Panc1 (cell line): ENCODE results near the gene ROPN1L. TPM values are rescaled to one million over a fixed set of nuclear protein-coding genes. Genes with fewer than 3 reads are reported as not detected.
A peak's percentile ranks its signal among the peaks of the same experiment; 100 is the strongest.
"Not testable (repeated sequence)": the region's sequence is repeated elsewhere in the genome, so short reads cannot be mapped to it uniquely, and the experiment has no call there.

Experiments used
- ATAC-seq: fragments of 200-7000 bp; cut with Tn5 transposase; 2 replicates; pipeline ENCODE4 v1.9.1; 2020; ENCODE audit warnings: mild to moderate bottlenecking, moderate library complexity
- Bru-seq: library from RNA; stranded (reverse); fragments of 400-500 nt; gene quantifications from one replicate; lab custom pipeline; 2021; lab: Mats Ljungman, UMichigan
- BruChase-seq, 2 experiments: library from RNA; stranded (reverse); fragments of 400-500 nt; gene quantifications; one replicate each; lab custom pipeline; 2021; lab: Mats Ljungman, UMichigan
- BruUV-seq: library from RNA; stranded (reverse); fragments of 400-500 nt; replicated peaks from 2 replicates; lab custom pipeline; 2021; lab: Mats Ljungman, UMichigan
- CTCF ChIA-PET: fragments of 300-600 bp; sonication (Branson Sonifier 250); formaldehyde crosslinking; loops from one replicate; lab custom pipeline; 2022; ENCODE audit warnings: antibody characterized with exemption; lab: Charles Lee
- POLR2A ChIA-PET: fragments of 300-600 bp; sonication (Branson Sonifier 250); formaldehyde crosslinking; loops from one replicate; lab custom pipeline; 2022; ENCODE audit warnings: antibody characterized with exemption; lab: Charles Lee
- DNase-seq: peaks from one replicate; pipeline ENCODE4 v3.0.0-alpha.2; 2010; ENCODE audit warnings: low read depth, low spot score
- H3K27ac ChIP-seq: 2 replicates; pipeline ENCODE4 v1.5.1; 2011; ENCODE audit warnings: mild to moderate bottlenecking, low read length, inconsistent platforms
- H3K27me3 ChIP-seq: fragments of 200-500 bp; sonication (Bioruptor generic); 2 replicates; pipeline ENCODE4 v1.6.0; 2014; ENCODE audit warnings: low read length, inconsistent platforms; ENCODE audit not compliant: control insufficient read depth, insufficient read depth
- H3K36me3 ChIP-seq: fragments of 200-500 bp; sonication (Bioruptor generic); 2 replicates; pipeline ENCODE4 v1.5.1; 2014; ENCODE audit warnings: inconsistent platforms, mild to moderate bottlenecking, low read length, moderate library complexity; ENCODE audit not compliant: control insufficient read depth, insufficient read depth
- H3K4me1 ChIP-seq: 2 replicates; pipeline ENCODE4 v1.5.1; 2011; ENCODE audit warnings: inconsistent platforms, mild to moderate bottlenecking, low read length, moderate library complexity; ENCODE audit not compliant: control insufficient read depth, insufficient read depth
- H3K4me3 ChIP-seq, 2 experiments: 2 replicates each; pipeline ENCODE4 v1.5.1; 2011 to 2012; ENCODE audit warnings: low read depth in 2 of 2, low read length in 2 of 2, mild to moderate bottlenecking in 2 of 2, inconsistent platforms in 1 of 2, moderate library complexity in 1 of 2
- H3K9me3 ChIP-seq: fragments of 200-500 bp; sonication (Bioruptor generic); 2 replicates; pipeline ENCODE4 v1.5.1; 2014; ENCODE audit warnings: low read depth, mild to moderate bottlenecking, inconsistent platforms, low read length, moderate library complexity; ENCODE audit not compliant: control insufficient read depth, insufficient read depth
- CTCF ChIP-seq: fragments of 450-650 bp; IDR thresholded peaks from 2 replicates; pipeline ENCODE4 v1.5.1; 2017; ENCODE audit warnings: mild to moderate bottlenecking
- POLR2AphosphoS5 ChIP-seq: IDR thresholded peaks from 2 replicates; pipeline ENCODE4 v1.6.1; 2012; ENCODE audit warnings: mild to moderate bottlenecking, low read depth, low read length, moderate library complexity
- SIN3A ChIP-seq: IDR thresholded peaks from 2 replicates; pipeline ENCODE4 v1.6.1; 2012; ENCODE audit warnings: low read depth, mild to moderate bottlenecking, low read length, moderate library complexity, borderline replicate concordance; ENCODE audit not compliant: insufficient read depth
- TCF7L2 ChIP-seq: IDR thresholded peaks from 2 replicates; pipeline ENCODE4 v1.6.1; 2011; ENCODE audit warnings: mild to moderate bottlenecking, low read depth, low read length, inconsistent platforms
- in situ Hi-C: cut with HindIII; loops from 2 replicates; pipeline ENCODE4 v1.10.0; 2016; ENCODE audit warnings: low sequenced_read_pairs, low pct_unique_long_range_greater_than_20kb
- intact Hi-C: fragments of 100-400 bp; cut with micrococcal nuclease; formaldehyde crosslinking; loops from one replicate; pipeline ENCODE4 v1.10.0; 2022; ENCODE audit not compliant: unreplicated experiment
- long read RNA-seq: library from polyadenylated mRNA; unstranded; transcript quantifications from one replicate; pipeline ENCODE4 v2.0.0, GENCODE V29; 2021; ENCODE audit not compliant: unreplicated experiment
- polyA plus RNA-seq: library from polyadenylated mRNA; unstranded; fragments of >200 nt; gene quantifications from one replicate; pipeline ENCODE4 v1.2.1, GENCODE V29; 2012; ENCODE audit warnings: missing spikeins; ENCODE audit not compliant: insufficient read length
- total RNA-seq: library from RNA; stranded (reverse); gene quantifications from one replicate; pipeline ENCODE4 v1.2.1, GENCODE V29; 2021; ENCODE audit not compliant: unreplicated experiment
- TF ChIP-seq, protein P1 (sequence below), 2 experiments: IDR thresholded peaks; 2 replicates each; pipeline ENCODE4 v1.6.1; 2011 to 2012; ENCODE audit warnings: low read depth in 2 of 2, control low read depth in 1 of 2, low read length in 1 of 2, mild to moderate bottlenecking in 1 of 2, moderate library complexity in 1 of 2; ENCODE audit not compliant: insufficient read depth in 1 of 2

Gene ROPN1L
- 3.0 TPM for total RNA-seq
- polyA plus RNA-seq = 3.3 TPM
- percentile 44 among the genes with signal in this experiment for Bru-seq, nascent RNA
- percentile 40 among the genes with signal in this experiment for BruChase-seq, experiment 1, labeled RNA remaining after a 2-hour chase
- percentile 40 among the genes with signal in this experiment for BruChase-seq, experiment 2, labeled RNA remaining after a 6-hour chase
- long read RNA-seq, partial matches to known transcripts = 0 of 2 reads
- long read RNA-seq, other reads (novel, unspliced or antisense) = 1 of 2 reads

DNA sequence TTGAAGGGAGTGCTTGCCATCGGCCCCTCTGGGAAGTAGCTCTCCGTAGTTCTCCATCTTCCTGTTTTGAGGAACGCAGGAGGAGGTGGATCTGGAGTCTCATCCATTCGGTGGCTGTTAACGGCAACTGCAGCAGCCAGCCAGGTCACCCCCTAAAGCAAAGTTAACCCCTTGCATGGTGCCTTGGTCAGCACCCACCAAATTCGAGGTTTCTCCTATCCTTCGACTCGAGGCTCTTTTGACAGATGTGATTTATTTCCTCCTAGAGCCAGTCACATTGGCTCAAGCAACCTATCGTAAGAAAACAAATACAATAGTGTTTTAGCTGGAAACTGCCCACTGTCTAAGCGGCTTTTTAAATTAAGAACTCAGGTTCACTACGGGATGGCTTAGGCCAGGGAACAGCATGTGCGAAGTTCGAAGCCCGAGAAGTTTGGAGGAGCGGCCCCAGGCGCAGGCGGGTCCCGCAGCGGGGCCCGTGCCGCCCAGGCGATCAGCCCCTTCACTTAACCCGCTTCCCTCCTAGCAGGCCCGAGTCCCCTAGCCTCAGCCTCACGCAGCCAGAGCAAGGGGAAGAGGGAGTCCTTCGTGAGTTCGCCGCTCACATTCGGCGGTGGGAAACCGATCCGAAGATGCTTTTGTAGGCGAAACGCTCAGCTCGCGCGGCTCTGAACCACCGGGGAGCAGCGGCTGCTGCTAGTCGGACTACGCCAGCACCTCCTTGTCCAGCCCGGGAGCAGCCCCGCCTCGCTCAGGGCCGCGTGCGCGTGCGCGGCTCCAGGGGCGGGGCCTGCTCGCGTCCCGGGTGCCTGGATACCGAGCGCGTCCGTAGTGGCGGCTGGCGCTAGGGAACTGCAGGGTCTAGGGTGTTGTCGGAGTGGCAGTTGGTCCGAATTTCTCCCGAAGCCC lies at the start of gene ROPN1L:
Gene ROPN1L, plus strand, starts transcription at position 797 of the 909 bp plus-strand sequence. CDS start 289 bp downstream, outside the sequence.
- Histone ChIP-seq H3K4me1 (peaks cover 12% of the 10 kb centered on the region; the same call in 1 of the 2 replicates), H3K27ac (peak within 1 kb of the TSS; percentile 81), H3K27me3 (no peaks in the 10 kb centered on the region), H3K9me3 (no peaks in the 10 kb centered on the region), H3K36me3 (peaks cover 6% of the 10 kb centered on the region), H3K4me3 (peak within 1 kb of the TSS; percentile 66 to 87)
- in situ Hi-C loops (no loop called here), intact Hi-C loops (no loop called here)
- CTCF ChIA-PET = interaction anchor here (0.8 kb wide), 1 partner anchor 186 kb away, joined by 3 read pairs; no protein-coding TSS in a partner anchor
- BruUV-seq = no TSS peak
- DNase-seq (peak; percentile 77), ATAC-seq (peak; percentile 97)
- POLR2A ChIA-PET = no interaction called here
- TF ChIP-seq TCF7L2 (no peak), CTCF (no peak), SIN3A (peak; percentile 100), POLR2AphosphoS5 (peak; percentile 40; the same call in 1 of the 2 replicates)
- TF ChIP-seq, protein P1, sequence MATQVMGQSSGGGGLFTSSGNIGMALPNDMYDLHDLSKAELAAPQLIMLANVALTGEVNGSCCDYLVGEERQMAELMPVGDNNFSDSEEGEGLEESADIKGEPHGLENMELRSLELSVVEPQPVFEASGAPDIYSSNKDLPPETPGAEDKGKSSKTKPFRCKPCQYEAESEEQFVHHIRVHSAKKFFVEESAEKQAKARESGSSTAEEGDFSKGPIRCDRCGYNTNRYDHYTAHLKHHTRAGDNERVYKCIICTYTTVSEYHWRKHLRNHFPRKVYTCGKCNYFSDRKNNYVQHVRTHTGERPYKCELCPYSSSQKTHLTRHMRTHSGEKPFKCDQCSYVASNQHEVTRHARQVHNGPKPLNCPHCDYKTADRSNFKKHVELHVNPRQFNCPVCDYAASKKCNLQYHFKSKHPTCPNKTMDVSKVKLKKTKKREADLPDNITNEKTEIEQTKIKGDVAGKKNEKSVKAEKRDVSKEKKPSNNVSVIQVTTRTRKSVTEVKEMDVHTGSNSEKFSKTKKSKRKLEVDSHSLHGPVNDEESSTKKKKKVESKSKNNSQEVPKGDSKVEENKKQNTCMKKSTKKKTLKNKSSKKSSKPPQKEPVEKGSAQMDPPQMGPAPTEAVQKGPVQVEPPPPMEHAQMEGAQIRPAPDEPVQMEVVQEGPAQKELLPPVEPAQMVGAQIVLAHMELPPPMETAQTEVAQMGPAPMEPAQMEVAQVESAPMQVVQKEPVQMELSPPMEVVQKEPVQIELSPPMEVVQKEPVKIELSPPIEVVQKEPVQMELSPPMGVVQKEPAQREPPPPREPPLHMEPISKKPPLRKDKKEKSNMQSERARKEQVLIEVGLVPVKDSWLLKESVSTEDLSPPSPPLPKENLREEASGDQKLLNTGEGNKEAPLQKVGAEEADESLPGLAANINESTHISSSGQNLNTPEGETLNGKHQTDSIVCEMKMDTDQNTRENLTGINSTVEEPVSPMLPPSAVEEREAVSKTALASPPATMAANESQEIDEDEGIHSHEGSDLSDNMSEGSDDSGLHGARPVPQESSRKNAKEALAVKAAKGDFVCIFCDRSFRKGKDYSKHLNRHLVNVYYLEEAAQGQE (IDR thresholded peaks at IDR 0.05; ENCODE audit: insufficient read depth in 1 of 2, low read depth in 2 of 2, low read length in 1 of 2) = no peak

GRCh38 chr5:10392567-10393328 lies 48.9 kb upstream of the ROPN1L start:
- H3K27me3 ChIP-seq, ATAC-seq, BruUV-seq, in situ Hi-C loops, intact Hi-C loops, H3K27ac ChIP-seq, H3K4me3 ChIP-seq, DNase-seq, H3K4me1 ChIP-seq, H3K9me3 ChIP-seq: not testable (repeated sequence)
- H3K36me3 ChIP-seq = peaks cover 35% of the 10 kb centered on the region
- ChIA-PET POLR2A (interaction anchor here (0.6 to 1.0 kb wide), 2 partner anchors 39 to 135 kb away, joined by 3 to 15 read pairs; partner anchors contain the start of gene MARCHF6), CTCF (interaction anchor here (0.6 to 0.8 kb wide), 3 partner anchors 109 to 823 kb away, joined by 3 to 4 read pairs (median 4); no protein-coding TSS in a partner anchor)
